Measurements from ENCODE around the gene ZFP36L1. TPM values are rescaled to one million over a fixed set of nuclear protein-coding genes. Genes with fewer than 3 reads are reported as not detected.

The ZFP36L1 gene
- total and polyA plus RNA-seq, 2 donors (not counting 3 experiments of a cell fraction or from before 2014, with no cell fraction given): 46.0 to 89.6 TPM

DNA sequence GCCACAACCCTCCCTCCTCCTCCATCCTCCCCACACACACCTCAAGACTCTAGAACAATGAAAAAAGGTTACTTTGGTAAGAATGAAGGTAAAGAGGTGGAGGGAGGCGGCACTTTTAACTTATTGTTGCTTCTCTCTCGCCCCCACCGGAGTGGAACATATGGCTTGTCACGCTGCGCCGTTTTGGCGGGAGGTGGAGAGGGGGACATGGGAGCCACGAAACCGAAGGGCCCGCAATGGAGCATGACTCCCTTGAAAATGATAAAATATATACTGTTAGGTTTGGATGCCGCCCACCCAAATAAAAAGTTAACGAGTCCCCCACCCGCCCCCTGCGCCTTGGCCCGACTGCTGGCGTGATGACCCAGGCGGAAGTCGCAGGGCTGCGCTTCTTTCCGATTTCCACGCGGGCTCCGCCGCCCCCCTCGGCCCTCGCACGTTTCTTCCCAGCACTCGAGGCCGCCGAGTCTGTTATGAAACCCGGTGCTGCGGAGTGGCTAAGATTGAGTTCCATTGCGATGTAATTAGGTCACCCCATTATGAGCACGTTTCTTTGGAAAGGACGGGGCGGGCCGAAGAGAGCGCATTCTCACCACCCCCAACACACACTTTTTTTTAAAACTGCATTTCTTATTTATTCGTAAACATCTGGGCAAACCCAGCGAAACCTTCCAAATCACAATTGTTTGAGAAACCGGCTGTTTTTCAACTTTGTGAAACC, 1.4 kb upstream of the ZFP36L1 start:
- Histone ChIP-seq H3K4me3 (replicated peaks in 1 of 3; ENCODE audit: insufficient read depth in 1 of 3, low read depth in 1 of 3, low read length in 3 of 3) (peak overlapping the region; percentile 59 to 72 (median 72)), H3K79me2 (ENCODE audit: control insufficient read depth, insufficient read depth, low read length) (peaks cover 49% of the 10 kb centered on the region), H3K9me1 (replicated peaks; ENCODE audit: control insufficient read depth, extremely low read depth, insufficient read depth, low read length) (no peaks in the 10 kb centered on the region), H3K4me2 (ENCODE audit: insufficient read depth, low read length) (peak overlapping the region; percentile 75), H4K20me1 (replicated peaks; ENCODE audit: control insufficient read depth, extremely low read depth, insufficient read depth, low read length) (peaks cover 2% of the 10 kb centered on the region), H3K4me1 (ENCODE audit: control insufficient read depth, extremely low read depth, insufficient read depth, low read length) (peaks cover 20% of the 10 kb centered on the region), H3K27me3 (ENCODE audit: control insufficient read depth in 2 of 2, insufficient read depth in 2 of 2, low read length in 2 of 2) (no peaks in the 10 kb centered on the region), H3K9ac (replicated peaks; ENCODE audit: extremely low read depth, insufficient read depth, low read length) (peak overlapping the region; percentile 96), H3K27ac (ENCODE audit: insufficient read depth, low read depth, low read length) (peak overlapping the region; percentile 98), H3K9me3 (replicated peaks; ENCODE audit: control insufficient read depth, insufficient read depth, low read length) (no peaks in the 10 kb centered on the region), H2AFZ (ENCODE audit: low read depth, low read length) (no peak overlapping the region), H3K36me3 (ENCODE audit: control insufficient read depth in 2 of 2, extremely low read depth in 1 of 2, insufficient read depth in 2 of 2, low read length in 2 of 2) (peaks cover 5 to 6% of the 10 kb centered on the region in 2 experiments)
- dilution Hi-C loops (cut with MboI; ENCODE audit: extremely low pct_ligation_motif_present, low sequenced_read_pairs) (no loop called here), intact Hi-C loops (cut with micrococcal nuclease) (loop anchor here (5.0 to 10.0 kb wide), 2 partner anchors 417 to 649 kb away; no protein-coding TSS in a partner anchor)
- FAIRE-seq: peak; percentile 84
- peak; percentile 83 for DNase-seq (ENCODE audit: low read depth, low spot score)
- TF ChIP-seq POLR2A (IDR thresholded peaks at IDR 0.05; ENCODE audit: low read depth, low read length) (no peak), POLR2AphosphoS5 (IDR thresholded peaks at IDR 0.05; ENCODE audit: insufficient read depth, low read depth, low read length) (peak; percentile 77), JUN (IDR thresholded peaks at IDR 0.05; ENCODE audit: borderline replicate concordance, insufficient read depth, insufficient read length, low read depth) (peak; percentile 28), FOS (IDR thresholded peaks at IDR 0.05; ENCODE audit: borderline replicate concordance, insufficient read depth, low read length) (no peak)
- TF ChIP-seq, protein P1, sequence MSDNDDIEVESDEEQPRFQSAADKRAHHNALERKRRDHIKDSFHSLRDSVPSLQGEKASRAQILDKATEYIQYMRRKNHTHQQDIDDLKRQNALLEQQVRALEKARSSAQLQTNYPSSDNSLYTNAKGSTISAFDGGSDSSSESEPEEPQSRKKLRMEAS (IDR thresholded peaks at IDR 0.05; ENCODE audit: insufficient read depth, insufficient read length): peak; percentile 60
- ChIA-PET POLR2A (no interaction called here), CTCF (interaction anchor here (1.1 to 3.0 kb wide), 4 partner anchors 13 to 595 kb away, joined by 3 to 20 read pairs (median 14); no protein-coding TSS in a partner anchor)
- BruUV-seq (replicated peaks): no TSS peak

DNA sequence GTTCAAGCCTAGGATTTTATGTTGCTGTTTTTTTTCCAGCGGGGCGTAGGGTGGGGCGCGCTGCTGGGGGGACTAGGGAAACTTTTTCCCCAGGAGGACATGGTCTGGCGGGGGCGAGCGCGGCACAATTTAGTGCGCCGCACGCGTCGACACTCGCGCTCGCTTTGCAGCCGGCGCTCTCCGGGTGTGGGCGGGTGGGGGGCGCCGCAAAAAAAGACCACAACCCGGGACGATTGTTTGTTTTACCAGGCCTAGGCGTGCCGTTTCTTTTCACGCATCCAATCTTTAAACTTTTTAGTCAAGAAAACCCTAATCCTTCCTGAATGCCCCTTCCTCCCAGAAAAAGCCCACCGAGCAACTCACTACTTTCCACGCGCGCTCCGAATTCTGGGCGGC, 865 bp upstream of the ZFP36L1 start:
- Histone ChIP-seq H3K4me1 (ENCODE audit: control insufficient read depth, extremely low read depth, insufficient read depth, low read length) (peaks cover 24% of the 10 kb centered on the region), H3K79me2 (ENCODE audit: control insufficient read depth, insufficient read depth, low read length) (peaks cover 54% of the 10 kb centered on the region), H3K9me1 (replicated peaks; ENCODE audit: control insufficient read depth, extremely low read depth, insufficient read depth, low read length) (no peaks in the 10 kb centered on the region), H3K4me3 (replicated peaks in 1 of 3; ENCODE audit: insufficient read depth in 1 of 3, low read depth in 1 of 3, low read length in 3 of 3) (peak overlapping the region; percentile 24 to 72 (median 46)), H3K27ac (ENCODE audit: insufficient read depth, low read depth, low read length) (peak overlapping the region; percentile 98), H3K27me3 (ENCODE audit: control insufficient read depth in 2 of 2, insufficient read depth in 2 of 2, low read length in 2 of 2) (no peaks in the 10 kb centered on the region), H3K4me2 (ENCODE audit: insufficient read depth, low read length) (peak overlapping the region; percentile 75), H3K9ac (replicated peaks; ENCODE audit: extremely low read depth, insufficient read depth, low read length) (peak overlapping the region; percentile 96), H4K20me1 (replicated peaks; ENCODE audit: control insufficient read depth, extremely low read depth, insufficient read depth, low read length) (peaks cover 2% of the 10 kb centered on the region), H3K9me3 (replicated peaks; ENCODE audit: control insufficient read depth, insufficient read depth, low read length) (no peaks in the 10 kb centered on the region), H2AFZ (ENCODE audit: low read depth, low read length) (no peak overlapping the region), H3K36me3 (ENCODE audit: control insufficient read depth in 2 of 2, extremely low read depth in 1 of 2, insufficient read depth in 2 of 2, low read length in 2 of 2) (peaks cover 6 to 8% of the 10 kb centered on the region in 2 experiments)
- BruUV-seq (replicated peaks): TSS peak; percentile 57
- DNase-seq (ENCODE audit: low read depth, low spot score) (no peak), FAIRE-seq (no peak)
- intact Hi-C loops (cut with micrococcal nuclease) (loop anchor here (1.0 to 10.0 kb wide), 8 partner anchors 23 to 649 kb away; no protein-coding TSS in a partner anchor), dilution Hi-C loops (cut with MboI; ENCODE audit: extremely low pct_ligation_motif_present, low sequenced_read_pairs) (no loop called here)
- CTCF ChIA-PET: interaction anchor here (0.8 to 9.6 kb wide), 14 partner anchors 13 to 909 kb away, joined by 3 to 122 read pairs (median 4); no protein-coding TSS in a partner anchor
- TF ChIP-seq, protein P2, sequence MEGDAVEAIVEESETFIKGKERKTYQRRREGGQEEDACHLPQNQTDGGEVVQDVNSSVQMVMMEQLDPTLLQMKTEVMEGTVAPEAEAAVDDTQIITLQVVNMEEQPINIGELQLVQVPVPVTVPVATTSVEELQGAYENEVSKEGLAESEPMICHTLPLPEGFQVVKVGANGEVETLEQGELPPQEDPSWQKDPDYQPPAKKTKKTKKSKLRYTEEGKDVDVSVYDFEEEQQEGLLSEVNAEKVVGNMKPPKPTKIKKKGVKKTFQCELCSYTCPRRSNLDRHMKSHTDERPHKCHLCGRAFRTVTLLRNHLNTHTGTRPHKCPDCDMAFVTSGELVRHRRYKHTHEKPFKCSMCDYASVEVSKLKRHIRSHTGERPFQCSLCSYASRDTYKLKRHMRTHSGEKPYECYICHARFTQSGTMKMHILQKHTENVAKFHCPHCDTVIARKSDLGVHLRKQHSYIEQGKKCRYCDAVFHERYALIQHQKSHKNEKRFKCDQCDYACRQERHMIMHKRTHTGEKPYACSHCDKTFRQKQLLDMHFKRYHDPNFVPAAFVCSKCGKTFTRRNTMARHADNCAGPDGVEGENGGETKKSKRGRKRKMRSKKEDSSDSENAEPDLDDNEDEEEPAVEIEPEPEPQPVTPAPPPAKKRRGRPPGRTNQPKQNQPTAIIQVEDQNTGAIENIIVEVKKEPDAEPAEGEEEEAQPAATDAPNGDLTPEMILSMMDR (IDR thresholded peaks at IDR 0.05; ENCODE audit: extremely low read depth in 1 of 2, insufficient read depth in 1 of 2, low read depth in 1 of 2, low read length in 2 of 2): no peak
- no peak for TF ChIP-seq JUN (IDR thresholded peaks at IDR 0.05; ENCODE audit: borderline replicate concordance, insufficient read depth, insufficient read length, low read depth)
- TF ChIP-seq POLR2AphosphoS5 (IDR thresholded peaks at IDR 0.05; ENCODE audit: insufficient read depth, low read depth, low read length): no peak
- TF ChIP-seq EZH2 (IDR thresholded peaks at IDR 0.05; ENCODE audit: borderline replicate concordance, low read depth, low read length, severe bottlenecking): no peak
- TF ChIP-seq FOS (IDR thresholded peaks at IDR 0.05; ENCODE audit: borderline replicate concordance, insufficient read depth, low read length): no peak
- TF ChIP-seq MYC (IDR thresholded peaks at IDR 0.05; ENCODE audit: low read depth, low read length): no peak
- no peak for TF ChIP-seq GATA2 (IDR thresholded peaks at IDR 0.05; ENCODE audit: insufficient read depth, insufficient read length, low read depth, low read length)
- TF ChIP-seq POLR2A (IDR thresholded peaks at IDR 0.05; ENCODE audit: low read depth, low read length): no peak
- POLR2A ChIA-PET: interaction anchor here (0.9 to 2.4 kb wide), 18 partner anchors 14 to 977 kb away, joined by 3 to 75 read pairs (median 11); partner anchors contain the start of gene ZFYVE26

All from endothelial cell of umbilical vein (primary cell).